DMS 273 (cell line): ENCODE data around the gene CETP.
A peak's percentile ranks its signal among the peaks of the same experiment; 100 is the strongest.
"Not testable (repeated sequence)": the region's sequence is repeated elsewhere in the genome, so short reads cannot be mapped to it uniquely, and the experiment has no call there.

ENCODE experiments used
- DNase-seq: peaks from one replicate; lab custom pipeline; 2025; ENCODE audit not compliant: unreplicated experiment; lab: John Stamatoyannopoulos, UW

The CETP gene

GRCh38 chr16:56980792-56981724, 19.3 kb downstream of the CETP start:
- no peak for DNase-seq

GRCh38 chr16:56981729-56982271, 20.1 kb downstream of the CETP start:
- DNase-seq = no peak

- DNase-seq = peak; percentile 38
These were observed 20.9 kb downstream of the CETP start for GRCh38 chr16:56982695-56983094.

GRCh38 chr16:56983211-56983751, 21.5 kb downstream of the CETP start:
- peak; percentile 80 for DNase-seq

- no peak for DNase-seq
These were observed 22.9 kb downstream of the CETP start for GRCh38 chr16:56984639-56985038.

GRCh38 chr16:56985288-56985961, 23.7 kb downstream of the CETP start:
- peak; percentile 68 for DNase-seq

GRCh38 chr16:56985962-56986360, 24.2 kb downstream of the CETP start:
- DNase-seq = no peak

GRCh38 chr16:56986361-56986760, 24.6 kb downstream of the CETP start:
- no peak for DNase-seq

GRCh38 chr16:56986908-56987307, 25.2 kb downstream of the CETP start:
- not testable (repeated sequence) for DNase-seq

- DNase-seq = no peak
These were observed 25.9 kb downstream of the CETP start for GRCh38 chr16:56987692-56988091.

GRCh38 chr16:56988161-56988947, 26.6 kb downstream of the CETP start:
- DNase-seq = no peak

- DNase-seq = peak; percentile 97
These were observed 27.5 kb downstream of the CETP start, which contains the start of gene NLRC5 for GRCh38 chr16:56988948-56989945. TSS of gene NLRC5 (plus strand) at chr16:56989557. CDS start at chr16:57020713, 31,156 bp downstream.

- no peak for DNase-seq
These were observed 28.2 kb downstream of the CETP start for GRCh38 chr16:56989988-56990387.

GRCh38 chr16:56990407-56991286, 28.9 kb downstream of the CETP start:
- DNase-seq = no peak

- not testable (repeated sequence) for DNase-seq
These were observed 30.7 kb downstream of the CETP start for GRCh38 chr16:56992431-56992830.

- DNase-seq = no peak
These were observed 31.5 kb downstream of the CETP start for GRCh38 chr16:56993204-56993603.

GRCh38 chr16:56994311-56994710, 32.6 kb downstream of the CETP start:
- no peak for DNase-seq

- DNase-seq = no peak
These were observed 33.5 kb downstream of the CETP start for GRCh38 chr16:56995136-56995805.
